CD4-positive, alpha-beta T cell (primary cell): ENCODE measurements around the gene WFDC12. TPM values are rescaled to one million over a fixed set of nuclear protein-coding genes. Genes with fewer than 3 reads are reported as not detected.
A peak's percentile ranks its signal among the peaks of the same experiment; 100 is the strongest.

ENCODE experiments used
- ATAC-seq: fragments of 200-7000 bp; cut with Tn5 transposase; one replicate; pipeline ENCODE4 v1.10.0; 2022; ENCODE audit warnings: mild to moderate bottlenecking; ENCODE audit not compliant: poor library complexity
- CTCF ChIA-PET: fragments of 350-600 bp; sonication (Branson Sonifier 250); formaldehyde crosslinking; loops from one replicate; lab custom pipeline; 2021; ENCODE audit warnings: antibody characterized with exemption, inconsistent platforms; lab: Charles Lee
- POLR2A ChIA-PET: fragments of 350-600 bp; sonication (Branson Sonifier 250); formaldehyde crosslinking; loops from one replicate; lab custom pipeline; 2021; ENCODE audit warnings: antibody characterized with exemption, inconsistent platforms; lab: Charles Lee
- DNase-seq, 14 experiments: peaks; one replicate each; pipeline ENCODE4 v3.0.0-alpha.2; 2013 to 2020; ENCODE audit warnings: mixed read lengths in 2 of 14
- H3K27ac ChIP-seq, 2 donors: one replicate each; pipeline versions ENCODE4 v1.5.1 to v1.7.0; 2013; ENCODE audit warnings: low read length in 2 of 2, low read depth in 1 of 2, mild to moderate bottlenecking in 1 of 2
- H3K27me3 ChIP-seq, 2 experiments: 1 replicate in 1 of 2; 2 replicates in 1 of 2; pipeline versions ENCODE4 v1.6.1 to v1.7.0; 2013; ENCODE audit warnings: low read length in 2 of 2, control low read depth in 1 of 2, mild to moderate bottlenecking in 1 of 2, moderate library complexity in 1 of 2; ENCODE audit not compliant: insufficient read depth in 2 of 2, control insufficient read depth in 1 of 2
- H3K36me3 ChIP-seq: one replicate; pipeline ENCODE4 v1.6.1; 2013; ENCODE audit warnings: low read length, control low read depth; ENCODE audit not compliant: insufficient read depth
- H3K4me1 ChIP-seq: one replicate; pipeline ENCODE4 v1.6.1; 2013; ENCODE audit warnings: low read length, control low read depth; ENCODE audit not compliant: insufficient read depth
- H3K4me3 ChIP-seq: one replicate; pipeline ENCODE4 v1.5.1; 2013; ENCODE audit warnings: mild to moderate bottlenecking, low read length, moderate library complexity
- H3K9me3 ChIP-seq, 2 experiments: 1 replicate in 1 of 2; 2 replicates in 1 of 2; pipeline versions ENCODE4 v1.6.1 to v1.7.0; 2013; ENCODE audit warnings: low read length in 2 of 2, mild to moderate bottlenecking in 2 of 2, control low read depth in 1 of 2, moderate library complexity in 1 of 2; ENCODE audit not compliant: control insufficient read depth in 1 of 2, insufficient read depth in 1 of 2
- H3K27ac Mint-ChIP-seq: one replicate; pipeline ENCODE4 v1.8.0; 2020; ENCODE audit warnings: mixed read lengths
- H3K27me3 Mint-ChIP-seq: one replicate; pipeline ENCODE4 v1.8.0; 2021; ENCODE audit warnings: mixed read lengths
- H3K36me3 Mint-ChIP-seq: one replicate; pipeline ENCODE4 v1.8.0; 2021; ENCODE audit warnings: low read depth, mixed read lengths
- H3K4me1 Mint-ChIP-seq: one replicate; pipeline ENCODE4 v1.8.0; 2021; ENCODE audit warnings: low read depth, mixed read lengths
- H3K4me3 Mint-ChIP-seq: one replicate; pipeline ENCODE4 v1.8.0; 2020; ENCODE audit warnings: mild to moderate bottlenecking, mixed read lengths
- H3K9me3 Mint-ChIP-seq: one replicate; pipeline ENCODE4 v1.8.0; 2020; ENCODE audit warnings: mixed read lengths
- CTCF ChIP-seq: fragments of 200-600 bp; IDR thresholded peaks from one replicate; pipeline ENCODE4 v1.8.0; 2022; ENCODE audit warnings: antibody characterized with exemption, mild to moderate bottlenecking
- intact Hi-C, 2 experiments: fragments of 100-400 bp; cut with DNase I in 1 of 2; cut with micrococcal nuclease in 1 of 2; formaldehyde crosslinking; loops; one replicate each; pipeline versions ENCODE4 v1.15.1 to v1.9.0; 2023 to 2025; cut with DNase I, micrococcal nuclease
- total RNA-seq, 174 experiments: library from RNA in 2 of 174; stranded (reverse) in 2 of 174; gene quantifications; one replicate each; pipeline ENCODE4 v1.2.3 and lab custom pipeline; 2021 to 2026

The WFDC12 gene
- total RNA-seq, 2 experiments from 2014 or later: not detected

- Mint-ChIP-seq H3K36me3 (no peaks in the 10 kb centered on the region), H3K4me1 (peaks cover 16% of the 10 kb centered on the region), H3K27ac (no peak overlapping the region), H3K4me3 (no peak overlapping the region), H3K27me3 (peaks cover 53% of the 10 kb centered on the region), H3K9me3 (no peaks in the 10 kb centered on the region)
- Histone ChIP-seq H3K27me3 (peaks cover 25 to 46% of the 10 kb centered on the region in 2 experiments), H3K4me1 (peaks cover 17% of the 10 kb centered on the region), H3K36me3 (no peaks in the 10 kb centered on the region), H3K27ac (no peak overlapping the region), H3K4me3 (no peak overlapping the region), H3K9me3 (peaks cover 0 to 13% of the 10 kb centered on the region in 2 experiments)
- DNase-seq (no peak), ATAC-seq (no peak)
- ChIA-PET POLR2A (interaction anchor here (1.1 kb wide), 1 partner anchor 25 kb away, joined by 3 read pairs; no protein-coding TSS in a partner anchor), CTCF (interaction anchor here (1.0 to 5.0 kb wide), 10 partner anchors 13 to 674 kb away, joined by 3 to 37 read pairs (median 5); partner anchors contain the start of gene TOMM34)
- intact Hi-C loops: loop anchor here (1.0 to 5.0 kb wide), 5 partner anchors 52 to 676 kb away; no protein-coding TSS in a partner anchor
- TF ChIP-seq CTCF: no peak
Measured at GRCh38 chr20:45096781-45097180, 27.5 kb downstream of the WFDC12 start.

GRCh38 chr20:45095805-45096238, 28.4 kb downstream of the WFDC12 start:
- H3K4me3 Mint-ChIP-seq: peak overlapping the region; percentile 15
- ChIA-PET CTCF (interaction anchor here (0.6 to 5.0 kb wide), 19 partner anchors 10 to 675 kb away, joined by 3 to 37 read pairs (median 4); partner anchors contain the start of genes TOMM34 and WFDC5), POLR2A (interaction anchor here (0.6 to 1.6 kb wide), 6 partner anchors 13 to 217 kb away, joined by 3 to 10 read pairs (median 4); no protein-coding TSS in a partner anchor)
- no peak overlapping the region for H3K27ac ChIP-seq
- H3K4me3 ChIP-seq: no peak overlapping the region
- peak; percentile 58 for ATAC-seq
- H3K4me1 ChIP-seq: peaks cover 13% of the 10 kb centered on the region
- no peaks in the 10 kb centered on the region for H3K36me3 ChIP-seq
- peak; percentile 31 to 81 (median 46) for DNase-seq
- peak; percentile 72 for TF ChIP-seq CTCF
- intact Hi-C loops: loop anchor here (1.0 to 5.0 kb wide), 5 partner anchors 52 to 676 kb away; no protein-coding TSS in a partner anchor
- H3K36me3 Mint-ChIP-seq: no peaks in the 10 kb centered on the region
- H3K9me3 Mint-ChIP-seq: no peaks in the 10 kb centered on the region
- H3K27me3 Mint-ChIP-seq: peaks cover 44% of the 10 kb centered on the region
- H3K27me3 ChIP-seq: peaks cover 25 to 42% of the 10 kb centered on the region in 2 experiments
- H3K27ac Mint-ChIP-seq: no peak overlapping the region
- peaks cover 16% of the 10 kb centered on the region for H3K4me1 Mint-ChIP-seq
- peaks cover 0 to 11% of the 10 kb centered on the region in 2 experiments for H3K9me3 ChIP-seq

GRCh38 chr20:45094864-45095574, 29.2 kb downstream of the WFDC12 start:
- Histone ChIP-seq H3K36me3 (peaks cover 5% of the 10 kb centered on the region), H3K27me3 (peaks cover 25 to 34% of the 10 kb centered on the region in 2 experiments), H3K9me3 (peaks cover 0 to 7% of the 10 kb centered on the region in 2 experiments), H3K27ac (no peak overlapping the region), H3K4me1 (peaks cover 9% of the 10 kb centered on the region), H3K4me3 (no peak overlapping the region)
- ATAC-seq (no peak), DNase-seq (no peak)
- Mint-ChIP-seq H3K36me3 (peaks cover under 1% of the 10 kb centered on the region), H3K4me3 (no peak overlapping the region), H3K27ac (no peak overlapping the region), H3K27me3 (peaks cover 36% of the 10 kb centered on the region), H3K4me1 (peaks cover 16% of the 10 kb centered on the region), H3K9me3 (no peaks in the 10 kb centered on the region)
- POLR2A ChIA-PET: interaction anchor here (0.6 to 1.6 kb wide), 5 partner anchors 13 to 216 kb away, joined by 3 to 10 read pairs (median 4); no protein-coding TSS in a partner anchor
- CTCF ChIA-PET: interaction anchor here (0.8 to 5.0 kb wide), 12 partner anchors 10 to 676 kb away, joined by 3 to 37 read pairs (median 6); no protein-coding TSS in a partner anchor
- intact Hi-C loops: loop anchor here (5.0 kb wide), 5 partner anchors 83 to 677 kb away; partner anchors contain the start of gene PABPC1L (in 1 of the 2)
- no peak for TF ChIP-seq CTCF
